ENCODE measurements around the gene AMN. TPM values are rescaled to one million over a fixed set of nuclear protein-coding genes. Genes with fewer than 3 reads are reported as not detected.

The AMN gene
- total RNA-seq, 1 experiment from 2014 or later, result 2.5 TPM

DNA sequence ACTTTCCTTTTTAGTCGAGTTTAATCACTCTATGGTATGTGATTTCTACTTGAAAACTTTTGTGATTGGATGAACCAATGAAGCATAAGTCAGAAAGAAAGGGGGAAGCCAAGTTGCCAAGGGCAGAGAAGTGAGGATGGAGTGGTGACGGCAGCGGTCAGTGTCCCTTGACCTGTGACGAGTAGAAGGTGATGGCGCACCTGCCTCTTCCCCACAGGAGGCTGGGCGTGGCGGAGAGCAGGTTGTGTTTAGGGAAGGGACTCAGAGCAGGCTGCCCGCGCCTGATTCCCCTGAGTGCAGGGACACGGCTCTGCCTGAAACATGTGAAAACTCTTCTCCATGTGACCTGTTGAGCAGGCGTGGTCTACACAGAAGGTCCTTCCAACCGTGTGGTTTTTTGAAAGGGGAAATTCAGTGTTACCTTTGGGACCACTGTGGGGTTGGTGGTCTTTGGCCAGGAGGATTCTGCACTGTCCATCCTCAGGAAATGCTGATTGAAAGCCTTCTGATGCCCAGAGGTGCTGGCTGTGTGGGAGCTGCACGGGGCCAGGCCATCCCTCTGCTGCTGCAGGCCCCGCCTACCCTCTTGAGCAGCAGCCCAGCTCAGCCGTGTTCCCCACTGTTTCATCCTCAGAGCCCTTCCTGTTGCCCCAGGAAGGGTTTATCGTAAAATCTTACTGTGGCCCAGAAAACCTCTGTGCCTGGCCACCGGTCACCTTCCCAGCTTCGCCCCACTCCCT lies 23.5 kb upstream of the AMN start:
- no peak for DNase-seq (ENCODE audit: low spot score)

GRCh38 chr14:102899516-102899900 lies 23.0 kb upstream of the AMN start:
- DNase-seq (ENCODE audit: low spot score), result no peak

- DNase-seq (ENCODE audit: low spot score), result no peak
These were observed 21.6 kb upstream of the AMN start for GRCh38 chr14:102900631-102901571.

DNA sequence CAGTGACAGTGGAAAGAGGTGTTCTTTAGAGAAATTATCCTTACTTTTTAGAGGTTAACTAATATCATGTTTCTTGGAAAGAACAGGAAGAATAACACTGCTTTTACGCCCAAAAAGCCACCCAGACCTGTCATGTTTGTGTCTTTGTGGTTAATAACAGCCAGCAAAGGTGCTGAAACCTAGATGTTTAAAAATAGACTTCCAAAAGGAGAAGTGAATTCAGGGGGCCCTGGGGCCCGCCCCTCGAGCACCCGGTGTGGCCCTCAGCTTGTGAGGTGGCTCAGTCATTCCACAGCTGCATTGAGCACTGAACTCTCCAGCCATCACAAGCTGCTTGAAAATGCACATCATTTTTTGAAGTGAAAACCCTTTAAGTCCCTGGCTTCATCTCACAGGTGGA lies 20.8 kb upstream of the AMN start:
- no peak for DNase-seq (ENCODE audit: low spot score)

DNA sequence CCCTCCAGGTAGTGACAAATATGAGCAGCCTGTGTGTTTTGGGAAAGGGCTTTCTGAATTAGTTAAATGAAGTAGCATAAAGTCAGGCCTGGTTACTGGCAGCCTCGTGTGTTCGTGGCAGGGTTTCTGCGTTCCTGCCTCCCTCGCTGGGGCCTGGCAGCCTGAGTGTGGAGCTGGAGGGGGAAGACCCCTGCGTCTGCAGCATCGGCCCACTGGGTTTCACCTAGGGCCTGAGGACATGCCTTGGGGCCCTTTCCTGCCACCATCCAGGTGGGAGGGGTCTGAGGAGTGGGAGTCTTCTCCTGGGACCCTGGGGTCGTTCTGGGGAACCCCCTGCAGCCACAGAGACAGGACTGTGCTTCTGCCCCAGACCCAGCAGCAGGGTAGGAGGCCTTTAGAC lies 20.4 kb upstream of the AMN start:
- no peak for DNase-seq (ENCODE audit: low spot score)

DNA sequence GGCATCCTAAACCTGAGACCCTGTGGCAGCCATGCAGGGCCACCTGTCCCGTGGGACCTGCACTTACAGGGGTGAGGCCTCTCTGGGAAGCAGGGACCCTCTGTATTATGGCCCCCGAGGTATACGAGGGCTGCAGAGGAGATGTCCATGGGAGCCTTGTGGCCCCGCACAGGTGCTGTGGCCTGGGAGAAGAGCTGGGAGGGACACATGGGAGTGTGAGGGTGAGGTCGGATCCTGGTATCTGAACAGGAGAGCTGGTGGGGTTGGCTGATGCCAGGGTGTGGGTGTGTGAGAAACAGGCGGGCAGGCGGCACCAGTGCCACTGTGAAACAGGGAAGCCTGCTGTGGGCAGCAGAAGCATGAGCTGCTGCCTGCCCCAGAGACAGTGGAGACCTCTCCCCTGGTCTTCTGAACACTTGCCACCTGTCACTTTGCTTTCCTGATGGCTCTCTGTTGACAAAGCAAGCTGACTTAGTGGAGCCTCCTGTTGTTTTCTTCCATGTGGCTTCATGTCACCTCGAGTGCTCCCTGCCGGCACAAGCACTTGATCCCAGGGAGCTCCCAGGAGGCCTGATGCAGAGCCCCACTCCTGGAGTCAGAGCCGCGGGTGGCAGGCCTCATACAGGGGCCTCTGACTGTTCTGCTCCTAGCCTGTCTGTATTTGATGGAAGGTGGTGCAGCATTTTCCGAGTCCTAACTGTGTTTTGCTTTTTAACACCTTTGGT lies 19.8 kb upstream of the AMN start:
- no peak for DNase-seq (ENCODE audit: low spot score)

DNA sequence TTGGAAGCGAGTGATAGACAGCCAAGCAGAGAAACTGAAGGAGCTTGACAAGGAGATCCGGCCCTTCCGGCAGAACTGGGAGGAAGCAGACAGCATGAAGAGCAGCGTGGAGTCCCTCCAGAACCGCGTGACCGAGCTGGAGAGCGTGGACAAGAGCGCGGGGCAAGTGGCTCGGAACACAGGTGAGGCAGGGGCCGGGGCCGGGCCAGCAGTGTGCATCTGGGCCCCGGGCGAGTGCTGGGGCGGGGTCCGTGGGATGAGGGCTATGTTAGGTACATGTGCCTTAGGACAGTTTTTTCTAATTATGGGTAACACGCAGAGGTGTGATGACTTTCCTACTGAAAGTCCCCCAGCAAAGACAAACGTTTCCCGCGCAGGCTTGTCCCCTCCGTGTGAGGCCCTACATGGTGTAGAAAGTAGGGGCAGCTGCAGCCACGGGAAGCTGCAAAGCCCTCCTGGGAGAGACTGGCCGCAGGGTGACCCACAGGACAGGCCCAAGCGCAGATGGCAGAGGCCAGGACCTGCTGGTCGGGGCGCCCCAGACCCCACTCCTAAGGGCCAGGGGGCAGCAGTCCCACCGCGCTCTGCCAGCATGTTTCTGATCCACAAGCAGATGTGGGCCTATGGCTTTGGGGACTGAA lies 19.1 kb upstream of the AMN start:
- DNase-seq (ENCODE audit: low spot score), result no peak

GRCh38 chr14:102903889-102904512 lies 18.5 kb upstream of the AMN start:
- DNase-seq (ENCODE audit: low spot score), result no peak

DNA sequence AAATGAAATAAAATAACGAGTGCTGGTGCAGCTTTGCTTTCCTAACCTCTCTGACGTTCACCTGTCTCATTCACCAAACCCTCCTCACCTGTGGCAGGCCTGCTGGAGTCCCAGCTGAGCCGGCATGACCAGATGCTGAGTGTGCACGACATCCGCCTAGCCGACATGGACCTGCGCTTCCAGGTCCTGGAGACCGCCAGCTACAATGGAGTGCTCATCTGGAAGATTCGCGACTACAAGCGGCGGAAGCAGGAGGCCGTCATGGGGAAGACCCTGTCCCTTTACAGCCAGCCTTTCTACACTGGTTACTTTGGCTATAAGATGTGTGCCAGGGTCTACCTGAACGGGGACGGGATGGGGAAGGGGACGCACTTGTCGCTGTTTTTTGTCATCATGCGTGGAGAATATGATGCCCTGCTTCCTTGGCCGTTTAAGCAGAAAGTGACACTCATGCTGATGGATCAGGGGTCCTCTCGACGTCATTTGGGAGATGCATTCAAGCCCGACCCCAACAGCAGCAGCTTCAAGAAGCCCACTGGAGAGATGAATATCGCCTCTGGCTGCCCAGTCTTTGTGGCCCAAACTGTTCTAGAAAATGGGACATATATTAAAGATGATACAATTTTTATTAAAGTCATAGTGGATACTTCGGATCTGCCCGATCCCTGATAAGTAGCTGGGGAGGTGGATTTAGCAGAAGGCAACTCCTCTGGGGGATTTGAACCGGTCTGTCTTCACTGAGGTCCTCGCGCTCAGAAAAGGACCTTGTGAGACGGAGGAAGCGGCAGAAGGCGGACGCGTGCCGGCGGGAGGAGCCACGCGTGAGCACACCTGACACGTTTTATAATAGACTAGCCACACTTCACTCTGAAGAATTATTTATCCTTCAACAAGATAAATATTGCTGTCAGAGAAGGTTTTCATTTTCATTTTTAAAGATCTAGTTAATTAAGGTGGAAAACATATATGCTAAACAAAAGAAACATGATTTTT lies 17.1 kb upstream of the AMN start:
- no peak for DNase-seq (ENCODE audit: low spot score)

DNA sequence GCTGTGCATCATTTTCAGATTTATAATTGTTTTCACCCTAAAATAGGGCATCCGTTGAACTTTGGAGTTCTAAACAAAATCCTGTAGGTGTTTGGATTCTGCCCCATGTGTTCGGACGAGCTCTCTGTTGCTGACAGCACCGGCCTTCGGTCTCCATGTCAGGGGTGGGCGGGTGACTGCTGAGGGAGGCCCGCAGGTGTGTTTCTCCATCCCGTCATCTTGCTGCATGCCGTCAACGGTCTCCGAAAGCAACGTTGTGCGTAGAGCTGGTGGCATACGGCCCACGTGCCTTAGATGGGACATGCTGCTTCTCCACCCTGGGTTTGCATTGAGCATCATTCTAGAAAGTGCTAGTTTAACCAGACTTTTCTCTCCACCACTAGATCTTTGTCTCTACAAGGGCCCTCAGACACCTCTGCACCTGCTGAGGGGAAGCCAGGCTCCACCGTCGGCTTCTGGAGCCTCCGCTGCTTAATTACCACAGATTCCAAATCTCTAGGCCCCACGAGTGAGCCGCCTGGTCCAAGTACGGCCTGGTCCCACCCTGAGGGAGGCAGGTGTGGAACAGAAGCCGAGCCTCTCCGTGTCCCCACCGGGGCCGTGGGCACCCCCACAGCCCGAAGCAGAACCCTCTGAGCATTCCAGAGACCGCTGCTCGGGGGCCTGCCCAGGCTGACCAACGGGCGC lies 15.7 kb upstream of the AMN start:
- DNase-seq (ENCODE audit: low spot score), result no peak

GRCh38 chr14:102907303-102907844 lies 15.1 kb upstream of the AMN start:
- no peak for DNase-seq (ENCODE audit: low spot score)

- no peak for DNase-seq (ENCODE audit: low spot score)
These were observed 14.3 kb upstream of the AMN start for GRCh38 chr14:102907980-102908730.

DNA sequence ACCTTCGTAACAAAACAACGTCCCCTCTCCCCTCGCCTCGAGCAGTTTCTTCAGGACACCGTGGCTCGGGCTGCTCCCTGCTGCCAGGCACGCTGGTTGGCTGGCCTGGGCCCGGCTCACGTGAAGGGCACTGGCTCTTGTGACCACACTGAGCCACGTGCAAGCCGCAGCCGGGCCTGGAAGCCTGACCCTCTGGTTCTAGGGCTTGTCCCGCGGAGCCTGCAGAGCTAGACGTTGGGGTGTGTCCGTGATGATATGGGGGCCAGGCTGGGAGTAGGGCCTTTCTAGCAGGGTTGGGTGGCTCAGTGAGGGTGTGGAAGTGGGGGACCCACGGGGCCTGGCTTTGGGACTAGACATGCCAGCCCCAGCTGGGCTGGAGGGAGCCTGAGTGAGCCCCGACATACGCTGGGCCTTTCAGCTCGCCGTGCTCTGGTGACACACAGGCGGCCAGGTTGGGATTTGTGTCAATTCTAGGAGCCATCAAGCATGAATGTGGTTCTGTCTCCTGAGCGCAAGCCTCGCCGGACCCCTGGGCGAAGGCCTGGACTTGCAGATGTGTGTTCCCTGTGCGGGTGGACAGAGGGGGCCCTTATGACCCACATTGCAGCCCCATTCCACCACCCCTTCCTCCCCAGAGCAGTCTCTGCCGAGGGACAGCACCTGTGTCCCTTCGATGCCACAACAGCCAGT lies 13.6 kb upstream of the AMN start:
- no peak for DNase-seq (ENCODE audit: low spot score)

GRCh38 chr14:102909462-102909861 lies 13.0 kb upstream of the AMN start:
- DNase-seq (ENCODE audit: low spot score), result no peak

DNA sequence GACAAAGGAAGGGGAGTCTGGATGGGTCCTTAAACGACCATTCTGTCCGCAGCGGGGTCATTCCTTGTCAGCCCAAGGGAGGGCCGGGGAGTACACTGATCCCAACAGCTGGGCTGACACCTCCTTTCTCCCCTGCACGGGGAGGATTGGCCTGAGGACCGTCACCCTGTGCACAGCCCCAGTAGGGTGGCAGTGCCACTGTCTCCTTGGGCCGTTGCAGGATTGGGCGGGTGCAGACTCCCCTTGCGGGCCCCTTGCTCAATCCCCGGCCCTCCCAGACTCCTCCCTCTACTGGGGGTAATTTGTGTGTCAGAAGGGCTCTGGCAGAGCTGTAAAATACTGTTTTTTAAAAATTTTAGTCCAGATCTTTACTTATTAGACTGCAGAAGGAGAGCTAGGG lies 12.6 kb upstream of the AMN start:
- DNase-seq (ENCODE audit: low spot score), result no peak

- DNase-seq (ENCODE audit: low spot score), result no peak
These were observed 12.0 kb upstream of the AMN start for GRCh38 chr14:102910442-102910841.

DNA sequence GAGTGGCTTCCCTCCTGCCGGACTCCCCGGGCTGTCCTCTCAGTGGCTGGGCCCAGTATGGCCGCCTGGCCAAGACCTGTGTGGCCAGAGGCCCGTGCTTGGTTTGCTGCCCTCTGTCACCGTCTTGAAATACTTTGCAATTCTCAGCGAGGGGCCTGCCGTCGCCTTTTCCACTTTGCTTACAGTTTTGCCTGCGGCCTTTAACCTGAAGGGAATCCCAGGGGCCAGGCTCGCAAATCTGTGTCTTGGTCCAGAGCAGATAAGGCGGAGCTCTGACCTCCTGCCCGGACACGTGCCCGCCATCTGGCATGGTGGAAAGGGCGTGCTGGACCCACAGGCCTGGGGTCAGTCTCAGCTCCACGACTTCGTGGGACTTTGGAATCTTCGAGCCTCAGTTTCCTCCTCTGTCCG lies 10.9 kb upstream of the AMN start:
- no peak for DNase-seq (ENCODE audit: low spot score)

All from HT-29 (cell line).